ENCODE data around the gene BCS1L. TPM values are rescaled to one million over a fixed set of nuclear protein-coding genes. Genes with fewer than 3 reads are reported as not detected.

BCS1L gene
- total RNA-seq, 2 experiments from 2014 or later: 69.6 to 76.3 TPM

DNA sequence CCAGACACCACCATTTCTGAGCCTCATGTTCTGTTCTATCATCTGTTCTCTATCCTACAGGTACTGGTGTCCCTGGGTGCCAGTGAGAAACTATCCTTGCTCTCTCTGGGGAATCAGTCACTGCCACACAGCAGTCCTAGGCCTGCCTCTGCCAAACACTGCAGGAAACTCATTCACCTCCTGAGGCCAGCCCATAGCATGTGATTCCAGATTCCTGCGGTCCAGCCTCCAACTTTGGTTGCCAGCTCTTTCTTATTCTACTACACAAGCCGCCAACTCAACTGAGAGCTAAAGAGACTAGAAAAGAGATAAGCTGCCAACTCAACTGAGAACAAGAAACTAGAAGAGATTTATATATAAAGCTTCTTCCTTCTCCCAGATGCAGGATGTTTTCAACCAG lies 42.3 kb downstream of the BCS1L start:
- no peaks in the 10 kb centered on the region for H3K27me3 Mint-ChIP-seq
- no peak overlapping the region for H3K4me3 Mint-ChIP-seq
- no peak overlapping the region for H3K27ac Mint-ChIP-seq
- no peak for DNase-seq
- POLR2A ChIA-PET: interaction anchor here (1.3 kb wide), 2 partner anchors 8 to 15 kb away, joined by 3 read pairs; no protein-coding TSS in a partner anchor
- CTCF ChIA-PET: interaction anchor here (1.2 to 1.7 kb wide), 3 partner anchors 9 to 146 kb away, joined by 4 to 8 read pairs (median 5); partner anchors contain the start of gene TTLL4
- intact Hi-C loops (cut with micrococcal nuclease): no loop called here
- H3K9me3 Mint-ChIP-seq: no peaks in the 10 kb centered on the region
- no peaks in the 10 kb centered on the region for H3K36me3 Mint-ChIP-seq (ENCODE audit: low read depth)
- no peak for ATAC-seq
- TF ChIP-seq, protein P1, sequence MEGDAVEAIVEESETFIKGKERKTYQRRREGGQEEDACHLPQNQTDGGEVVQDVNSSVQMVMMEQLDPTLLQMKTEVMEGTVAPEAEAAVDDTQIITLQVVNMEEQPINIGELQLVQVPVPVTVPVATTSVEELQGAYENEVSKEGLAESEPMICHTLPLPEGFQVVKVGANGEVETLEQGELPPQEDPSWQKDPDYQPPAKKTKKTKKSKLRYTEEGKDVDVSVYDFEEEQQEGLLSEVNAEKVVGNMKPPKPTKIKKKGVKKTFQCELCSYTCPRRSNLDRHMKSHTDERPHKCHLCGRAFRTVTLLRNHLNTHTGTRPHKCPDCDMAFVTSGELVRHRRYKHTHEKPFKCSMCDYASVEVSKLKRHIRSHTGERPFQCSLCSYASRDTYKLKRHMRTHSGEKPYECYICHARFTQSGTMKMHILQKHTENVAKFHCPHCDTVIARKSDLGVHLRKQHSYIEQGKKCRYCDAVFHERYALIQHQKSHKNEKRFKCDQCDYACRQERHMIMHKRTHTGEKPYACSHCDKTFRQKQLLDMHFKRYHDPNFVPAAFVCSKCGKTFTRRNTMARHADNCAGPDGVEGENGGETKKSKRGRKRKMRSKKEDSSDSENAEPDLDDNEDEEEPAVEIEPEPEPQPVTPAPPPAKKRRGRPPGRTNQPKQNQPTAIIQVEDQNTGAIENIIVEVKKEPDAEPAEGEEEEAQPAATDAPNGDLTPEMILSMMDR (IDR thresholded peaks at IDR 0.05): no peak
- no peaks in the 10 kb centered on the region for H3K4me1 Mint-ChIP-seq (ENCODE audit: low read depth)

DNA sequence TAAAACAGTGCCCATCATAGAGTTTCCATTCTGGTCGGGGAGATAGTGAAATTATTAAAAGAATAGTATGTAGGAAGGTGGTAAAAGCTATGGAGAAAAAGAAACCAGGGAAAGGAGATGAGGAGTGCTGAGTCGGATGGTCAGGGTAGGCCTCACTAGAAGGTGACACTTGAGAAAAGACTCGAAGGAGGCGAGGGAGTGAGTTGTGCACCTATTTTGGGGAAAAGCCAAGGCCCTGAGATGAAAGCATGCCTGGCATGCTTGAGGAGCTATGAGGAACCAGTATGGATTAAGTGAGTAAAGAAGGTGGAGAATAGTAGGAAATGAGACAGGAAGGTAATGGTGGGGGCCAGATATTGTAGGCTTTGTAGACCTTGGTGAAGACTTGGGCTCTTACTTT lies 43.9 kb downstream of the BCS1L start:
- peaks cover 1% of the 10 kb centered on the region for H3K27me3 Mint-ChIP-seq
- intact Hi-C loops (cut with micrococcal nuclease): no loop called here
- DNase-seq: no peak
- no peak overlapping the region for H3K27ac Mint-ChIP-seq
- H3K36me3 Mint-ChIP-seq (ENCODE audit: low read depth): no peaks in the 10 kb centered on the region
- no peak overlapping the region for H3K4me3 Mint-ChIP-seq
- H3K4me1 Mint-ChIP-seq (ENCODE audit: low read depth): no peaks in the 10 kb centered on the region
- no peaks in the 10 kb centered on the region for H3K9me3 Mint-ChIP-seq
- ChIA-PET POLR2A (interaction anchor here (1.0 to 1.3 kb wide), 2 partner anchors 14 to 48 kb away, joined by 3 read pairs; no protein-coding TSS in a partner anchor), CTCF (no interaction called here)
- TF ChIP-seq, protein P1 (IDR thresholded peaks at IDR 0.05): no peak
- ATAC-seq: no peak

- intact Hi-C loops (cut with micrococcal nuclease): no loop called here
- TF ChIP-seq, protein P1 (IDR thresholded peaks at IDR 0.05): no peak
- Mint-ChIP-seq H3K9me3 (no peaks in the 10 kb centered on the region), H3K4me3 (no peak overlapping the region), H3K4me1 (ENCODE audit: low read depth) (peaks cover 8% of the 10 kb centered on the region), H3K27ac (no peak overlapping the region), H3K27me3 (peaks cover 1% of the 10 kb centered on the region), H3K36me3 (ENCODE audit: low read depth) (peaks cover 3% of the 10 kb centered on the region)
- CTCF ChIA-PET: interaction anchor here (2.0 to 2.3 kb wide), 3 partner anchors 19 to 139 kb away, joined by 6 to 8 read pairs (median 7); no protein-coding TSS in a partner anchor
- peak; percentile 8 for DNase-seq
- no peak for ATAC-seq
- POLR2A ChIA-PET: no interaction called here
These were observed 48.6 kb downstream of the BCS1L start for GRCh38 chr2:218708086-218708485.

- CTCF ChIA-PET: interaction anchor here (0.6 to 2.2 kb wide), 19 partner anchors 8 to 167 kb away, joined by 3 to 17 read pairs (median 5); partner anchors contain the start of genes BCS1L, RNF25, STK36 and ZNF142
- TF ChIP-seq, protein P1 (IDR thresholded peaks at IDR 0.05): no peak
- H3K27ac Mint-ChIP-seq: no peak overlapping the region
- peak overlapping the region; percentile 86 for H3K4me3 Mint-ChIP-seq
- no peaks in the 10 kb centered on the region for H3K9me3 Mint-ChIP-seq
- intact Hi-C loops (cut with micrococcal nuclease): no loop called here
- peaks cover 15% of the 10 kb centered on the region for H3K4me1 Mint-ChIP-seq (ENCODE audit: low read depth)
- ATAC-seq (no peak), DNase-seq (no peak)
- POLR2A ChIA-PET: interaction anchor here (0.6 to 1.5 kb wide), 5 partner anchors 8 to 200 kb away, joined by 3 to 7 read pairs (median 3); no protein-coding TSS in a partner anchor
- H3K27me3 Mint-ChIP-seq: peaks cover 1% of the 10 kb centered on the region
- H3K36me3 Mint-ChIP-seq (ENCODE audit: low read depth): peaks cover 3% of the 10 kb centered on the region
These were observed 50.4 kb downstream of the BCS1L start for GRCh38 chr2:218709908-218710307.

DNA sequence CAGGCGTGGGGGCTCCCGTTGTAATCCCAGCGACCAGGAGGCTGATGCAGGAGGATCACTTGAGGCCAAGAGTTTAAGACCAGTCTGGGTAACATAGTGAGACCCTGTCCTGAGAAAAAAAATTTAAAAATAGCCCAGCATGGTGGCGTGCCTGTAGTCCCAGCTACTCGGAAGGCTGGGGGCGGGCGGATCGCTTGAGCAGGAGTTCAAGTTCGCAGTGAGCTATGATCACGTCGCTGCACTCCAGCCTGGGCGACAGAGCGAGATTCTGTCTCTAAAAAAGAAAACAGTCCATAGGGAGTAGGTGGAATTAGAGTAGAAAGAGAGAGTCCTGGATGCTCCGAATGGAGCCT lies 50.8 kb downstream of the BCS1L start:
- peak overlapping the region; percentile 86 for H3K4me3 Mint-ChIP-seq
- POLR2A ChIA-PET: interaction anchor here (0.6 to 1.5 kb wide), 7 partner anchors 8 to 200 kb away, joined by 3 to 7 read pairs (median 3); partner anchors contain the start of genes RNF25 and STK36
- H3K27ac Mint-ChIP-seq: peak overlapping the region; percentile 46
- TF ChIP-seq, protein P1 (IDR thresholded peaks at IDR 0.05): no peak
- ATAC-seq: no peak
- peaks cover 15% of the 10 kb centered on the region for H3K4me1 Mint-ChIP-seq (ENCODE audit: low read depth)
- intact Hi-C loops (cut with micrococcal nuclease): no loop called here
- H3K27me3 Mint-ChIP-seq: peaks cover 1% of the 10 kb centered on the region
- no peak for DNase-seq
- CTCF ChIA-PET: interaction anchor here (0.6 to 2.2 kb wide), 19 partner anchors 8 to 166 kb away, joined by 3 to 17 read pairs (median 5); partner anchors contain the start of genes BCS1L, RNF25, STK36 and ZNF142
- peaks cover 3% of the 10 kb centered on the region for H3K36me3 Mint-ChIP-seq (ENCODE audit: low read depth)
- H3K9me3 Mint-ChIP-seq: no peaks in the 10 kb centered on the region
